ENCODE data around the gene MAD1L1. TPM values are rescaled to one million over a fixed set of nuclear protein-coding genes. Genes with fewer than 3 reads are reported as not detected.

MAD1L1 gene
- total and polyA plus RNA-seq, 2 of the 13 experiments (the other 11 are each of a cell fraction or from before 2014, with no cell fraction given): 17.4 to 64.7 TPM

GRCh38 chr7:2180081-2180480 is 52.7 kb downstream of the MAD1L1 start:
- intact Hi-C loops (cut with micrococcal nuclease; ENCODE audit: unreplicated experiment) (no loop called here), in situ Hi-C loops (cut with HindIII; ENCODE audit: extremely low pct_ligation_motif_present, low pct_unique_long_range_greater_than_20kb) (no loop called here)
- no peaks in the 10 kb centered on the region for H4K20me1 ChIP-seq (ENCODE audit: insufficient read depth, low read length)
- POLR2A ChIA-PET: no interaction called here
- H3K27ac ChIP-seq (ENCODE audit: extremely low read length, insufficient read depth, low read length): no peak overlapping the region
- DNase-seq (ENCODE audit: low spot score) (no peak), FAIRE-seq (no peak), ATAC-seq (no peak)
- no TSS peak for BruUV-seq (replicated peaks)
- peaks cover 0 to 35% of the 10 kb centered on the region in 2 experiments; a peak in 4 of 5 replicates for H3K36me3 ChIP-seq (replicated peaks in 1 of 2; ENCODE audit: control insufficient read depth in 1 of 2, insufficient read depth in 2 of 2, low read length in 2 of 2)
- CTCF ChIA-PET (ENCODE audit: low intra/inter-chr PET ratio, low total read pairs): no interaction called here
- WGBS (ENCODE audit: low lambda C conversion rate): 98% methylated on average over 8 of the region's 8 CpGs
- H3K79me2 ChIP-seq (ENCODE audit: insufficient read depth, low read length): no peaks in the 10 kb centered on the region
- H3K9ac ChIP-seq (ENCODE audit: insufficient read depth, low read depth, low read length): no peak overlapping the region
- no peak for TF ChIP-seq ZNF768 (CRISPR knock-in tag; IDR thresholded peaks at IDR 0.05)
- no peak for TF ChIP-seq EZH2 (conservative IDR thresholded peaks at IDR 0.05; ENCODE audit: low read depth, low read length)
- no peak for TF ChIP-seq TCF12 (IDR thresholded peaks at IDR 0.05)
- no peak for TF ChIP-seq TCF12 (CRISPR knock-in tag; IDR thresholded peaks at IDR 0.05)
- H3K4me3 ChIP-seq (replicated peaks in 1 of 3; ENCODE audit: insufficient read depth in 1 of 3, low read depth in 2 of 3, low read length in 3 of 3): no peak overlapping the region
- no peaks in the 10 kb centered on the region for H3K4me1 ChIP-seq (ENCODE audit: insufficient read depth, low read length)
- no peaks in the 10 kb centered on the region for H3K9me3 ChIP-seq (ENCODE audit: low read length)
- no peak overlapping the region for H2AFZ ChIP-seq (ENCODE audit: low read length)
- no peaks in the 10 kb centered on the region for H3K27me3 ChIP-seq (ENCODE audit: control insufficient read depth in 1 of 2, insufficient read depth in 2 of 2, low read length in 2 of 2)
- no peak overlapping the region for H3K4me2 ChIP-seq (ENCODE audit: low read depth, low read length)

- no peak overlapping the region for H3K27ac ChIP-seq (ENCODE audit: extremely low read length, insufficient read depth, low read length)
- ChIA-PET POLR2A (no interaction called here), CTCF (ENCODE audit: low intra/inter-chr PET ratio, low total read pairs) (no interaction called here)
- H3K27me3 ChIP-seq (ENCODE audit: control insufficient read depth in 1 of 2, insufficient read depth in 2 of 2, low read length in 2 of 2): no peaks in the 10 kb centered on the region
- H3K9ac ChIP-seq (ENCODE audit: insufficient read depth, low read depth, low read length): no peak overlapping the region
- H3K9me3 ChIP-seq (ENCODE audit: low read length): no peaks in the 10 kb centered on the region
- no peak overlapping the region for H3K4me3 ChIP-seq (replicated peaks in 1 of 3; ENCODE audit: insufficient read depth in 1 of 3, low read depth in 2 of 3, low read length in 3 of 3)
- ATAC-seq (no peak), DNase-seq (ENCODE audit: low spot score) (peak; percentile 12), FAIRE-seq (no peak)
- no peak overlapping the region for H3K4me2 ChIP-seq (ENCODE audit: low read depth, low read length)
- intact Hi-C loops (cut with micrococcal nuclease; ENCODE audit: unreplicated experiment): no loop called here
- no peaks in the 10 kb centered on the region for H4K20me1 ChIP-seq (ENCODE audit: insufficient read depth, low read length)
- H2AFZ ChIP-seq (ENCODE audit: low read length): no peak overlapping the region
- no peaks in the 10 kb centered on the region for H3K79me2 ChIP-seq (ENCODE audit: insufficient read depth, low read length)
- H3K36me3 ChIP-seq (replicated peaks in 1 of 2; ENCODE audit: control insufficient read depth in 1 of 2, insufficient read depth in 2 of 2, low read length in 2 of 2): peaks cover 2 to 22% of the 10 kb centered on the region in 2 experiments; a peak in 3 of 5 replicates
- peaks cover 37% of the 10 kb centered on the region for H3K4me1 ChIP-seq (ENCODE audit: insufficient read depth, low read length)
- in situ Hi-C loops (cut with HindIII; ENCODE audit: extremely low pct_ligation_motif_present, low pct_unique_long_range_greater_than_20kb): no loop called here
- BruUV-seq (replicated peaks): no TSS peak
- TF ChIP-seq ZNF333 (CRISPR knock-in tag; IDR thresholded peaks at IDR 0.05; ENCODE audit: borderline replicate concordance) (no peak), SUZ12 (IDR thresholded peaks at IDR 0.05; ENCODE audit: low read depth, low read length) (no peak), ZNF503 (CRISPR knock-in tag; IDR thresholded peaks at IDR 0.05) (no peak), MATR3 (CRISPR knock-in tag; IDR thresholded peaks at IDR 0.05) (no peak), EZH2 (conservative IDR thresholded peaks at IDR 0.05; ENCODE audit: low read depth, low read length) (no peak), ZNF30 (CRISPR knock-in tag; IDR thresholded peaks at IDR 0.05) (no peak), ZNF274 (CRISPR knock-in tag; IDR thresholded peaks at IDR 0.05) (no peak), MBNL3 (CRISPR knock-in tag; conservative IDR thresholded peaks at IDR 0.05) (no peak)
- 95% methylated on average over 2 of the region's 2 CpGs for WGBS (ENCODE audit: low lambda C conversion rate)
Measured at GRCh38 chr7:2175514-2175913, 57.2 kb downstream of the MAD1L1 start.

Measured in HepG2 (cell line).